SIG-M5 (cell line): Measurements from ENCODE around the gene DAAM1.

Source experiments
- DNase-seq: peaks from one replicate; lab custom pipeline; 2025; lab: John Stamatoyannopoulos, UW

DAAM1 gene

GRCh38 chr14:59292028-59292427 is 103.6 kb downstream of the DAAM1 start:
- no peak for DNase-seq

GRCh38 chr14:59292921-59293534 is 104.6 kb downstream of the DAAM1 start:
- DNase-seq = no peak

- no peak for DNase-seq
Observed at GRCh38 chr14:59293935-59294661, 105.6 kb downstream of the DAAM1 start.

- no peak for DNase-seq
Observed at GRCh38 chr14:59294662-59294992, 106.2 kb downstream of the DAAM1 start.

GRCh38 chr14:59295951-59296350 is 107.5 kb downstream of the DAAM1 start:
- no peak for DNase-seq

- DNase-seq = no peak
Observed at GRCh38 chr14:59296508-59296907, 108.0 kb downstream of the DAAM1 start.

- no peak for DNase-seq
Observed at GRCh38 chr14:59297071-59297776, 108.8 kb downstream of the DAAM1 start.

- no peak for DNase-seq
Observed at GRCh38 chr14:59299731-59300130, 111.3 kb downstream of the DAAM1 start.

- DNase-seq = peak; percentile 1
Observed at GRCh38 chr14:59301354-59301753, 112.9 kb downstream of the DAAM1 start.

GRCh38 chr14:59302313-59302712 is 113.8 kb downstream of the DAAM1 start:
- no peak for DNase-seq

GRCh38 chr14:59303216-59303615 is 114.7 kb downstream of the DAAM1 start:
- no peak for DNase-seq

- no peak for DNase-seq
Observed at GRCh38 chr14:59305231-59305630, 116.8 kb downstream of the DAAM1 start.

- no peak for DNase-seq
Observed at GRCh38 chr14:59305836-59306555, 117.5 kb downstream of the DAAM1 start.

GRCh38 chr14:59306775-59307174 is 118.3 kb downstream of the DAAM1 start:
- DNase-seq = no peak

GRCh38 chr14:59308086-59308485 is 119.6 kb downstream of the DAAM1 start:
- DNase-seq = no peak

- no peak for DNase-seq
Observed at GRCh38 chr14:59308673-59309072, 120.2 kb downstream of the DAAM1 start.

- DNase-seq = no peak
Observed at GRCh38 chr14:59309291-59309900, 120.9 kb downstream of the DAAM1 start.

- DNase-seq = no peak
Observed at GRCh38 chr14:59310633-59311032, 122.2 kb downstream of the DAAM1 start.

GRCh38 chr14:59311723-59312122 is 123.3 kb downstream of the DAAM1 start:
- no peak for DNase-seq

- no peak for DNase-seq
Observed at GRCh38 chr14:59313144-59313651, 124.7 kb downstream of the DAAM1 start.

GRCh38 chr14:59313658-59314608 is 125.5 kb downstream of the DAAM1 start:
- DNase-seq = no peak
